Fibroblast of mammary gland (primary cell): ENCODE results near the gene ULBP1.
"Not testable (repeated sequence)": the region's sequence is repeated elsewhere in the genome, so short reads cannot be mapped to it uniquely, and the experiment has no call there.

ENCODE experiments used
- DNase-seq: peaks from one replicate; pipeline ENCODE4 v3.0.0-alpha.2; 2010; ENCODE audit warnings: low read depth
- H3K4me3 ChIP-seq: 2 replicates; pipeline ENCODE4 v1.5.1; 2011; ENCODE audit warnings: low read depth, mild to moderate bottlenecking, low read length, moderate library complexity; ENCODE audit not compliant: control insufficient read depth
- TF ChIP-seq, protein P1 (sequence below): conservative IDR thresholded peaks from 2 replicates; pipeline ENCODE4 v1.5.1; 2011; ENCODE audit warnings: low read depth, low read length, inconsistent platforms; ENCODE audit not compliant: control insufficient read depth, insufficient read depth

ULBP1 gene

GRCh38 chr6:149939909-149940671, 23.7 kb upstream of the ULBP1 start:
- H3K4me3 ChIP-seq = no peak overlapping the region
- TF ChIP-seq, protein P1, sequence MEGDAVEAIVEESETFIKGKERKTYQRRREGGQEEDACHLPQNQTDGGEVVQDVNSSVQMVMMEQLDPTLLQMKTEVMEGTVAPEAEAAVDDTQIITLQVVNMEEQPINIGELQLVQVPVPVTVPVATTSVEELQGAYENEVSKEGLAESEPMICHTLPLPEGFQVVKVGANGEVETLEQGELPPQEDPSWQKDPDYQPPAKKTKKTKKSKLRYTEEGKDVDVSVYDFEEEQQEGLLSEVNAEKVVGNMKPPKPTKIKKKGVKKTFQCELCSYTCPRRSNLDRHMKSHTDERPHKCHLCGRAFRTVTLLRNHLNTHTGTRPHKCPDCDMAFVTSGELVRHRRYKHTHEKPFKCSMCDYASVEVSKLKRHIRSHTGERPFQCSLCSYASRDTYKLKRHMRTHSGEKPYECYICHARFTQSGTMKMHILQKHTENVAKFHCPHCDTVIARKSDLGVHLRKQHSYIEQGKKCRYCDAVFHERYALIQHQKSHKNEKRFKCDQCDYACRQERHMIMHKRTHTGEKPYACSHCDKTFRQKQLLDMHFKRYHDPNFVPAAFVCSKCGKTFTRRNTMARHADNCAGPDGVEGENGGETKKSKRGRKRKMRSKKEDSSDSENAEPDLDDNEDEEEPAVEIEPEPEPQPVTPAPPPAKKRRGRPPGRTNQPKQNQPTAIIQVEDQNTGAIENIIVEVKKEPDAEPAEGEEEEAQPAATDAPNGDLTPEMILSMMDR = no peak
- peak; percentile 37 for DNase-seq

DNA sequence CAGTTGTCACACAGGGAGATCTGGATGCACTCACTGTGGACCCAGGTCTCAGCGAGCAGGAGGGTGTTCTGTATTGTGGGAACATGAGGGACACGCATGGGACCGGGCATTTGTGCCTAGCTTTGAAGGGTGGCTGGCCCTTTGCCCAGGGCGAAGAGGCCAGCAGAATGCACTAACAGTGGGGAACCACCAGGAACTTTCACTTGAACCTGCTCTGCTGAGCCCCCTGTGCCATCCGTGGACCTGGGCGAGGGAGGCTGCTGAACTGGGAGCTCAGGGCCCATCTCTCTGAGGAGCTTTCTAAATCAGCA, 23.1 kb upstream of the ULBP1 start:
- no peak for DNase-seq
- TF ChIP-seq, protein P1 = no peak
- H3K4me3 ChIP-seq = no peak overlapping the region

- H3K4me3 ChIP-seq = peak within 1 kb of the TSS; percentile 51
- peak; percentile 95 for DNase-seq
- TF ChIP-seq, protein P1 = no peak
Observed at GRCh38 chr6:149941583-149942460, 21.9 kb upstream of the ULBP1 start, which contains the start of gene ULBP2. Gene ULBP2 (plus strand): TSS chr6:149942014. CDS start chr6:149942073, 59 bp downstream.

DNA sequence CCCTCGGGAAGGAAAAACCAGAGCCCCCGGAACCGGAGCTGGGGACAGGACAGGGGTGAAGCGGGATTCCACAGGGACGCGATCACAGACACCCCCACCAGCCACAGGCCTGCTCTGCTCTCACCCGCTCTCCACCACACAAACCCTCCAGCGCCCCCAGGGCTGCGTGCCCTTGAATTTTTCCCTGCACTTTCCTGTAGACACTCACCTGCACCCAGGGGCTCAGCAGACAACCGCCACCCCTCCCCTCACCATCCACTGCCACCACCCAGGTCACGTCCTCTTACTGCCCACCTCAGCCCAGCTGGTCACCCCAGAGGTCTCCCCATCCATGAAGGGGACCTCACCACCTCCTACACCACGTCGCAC, 21.3 kb upstream of the ULBP1 start:
- H3K4me3 ChIP-seq = peak overlapping the region; percentile 51
- TF ChIP-seq, protein P1 = no peak
- DNase-seq = no peak

- DNase-seq, H3K4me3 ChIP-seq: not testable (repeated sequence)
Observed at GRCh38 chr6:149943321-149943720, 20.4 kb upstream of the ULBP1 start.

GRCh38 chr6:149945276-149945675, 18.5 kb upstream of the ULBP1 start:
- H3K4me3 ChIP-seq, DNase-seq: not testable (repeated sequence)

- not testable (repeated sequence) for H3K4me3 ChIP-seq, DNase-seq
Observed at GRCh38 chr6:149946631-149947030, 17.1 kb upstream of the ULBP1 start.

GRCh38 chr6:149947533-149947932, 16.2 kb upstream of the ULBP1 start:
- DNase-seq, H3K4me3 ChIP-seq: not testable (repeated sequence)

DNA sequence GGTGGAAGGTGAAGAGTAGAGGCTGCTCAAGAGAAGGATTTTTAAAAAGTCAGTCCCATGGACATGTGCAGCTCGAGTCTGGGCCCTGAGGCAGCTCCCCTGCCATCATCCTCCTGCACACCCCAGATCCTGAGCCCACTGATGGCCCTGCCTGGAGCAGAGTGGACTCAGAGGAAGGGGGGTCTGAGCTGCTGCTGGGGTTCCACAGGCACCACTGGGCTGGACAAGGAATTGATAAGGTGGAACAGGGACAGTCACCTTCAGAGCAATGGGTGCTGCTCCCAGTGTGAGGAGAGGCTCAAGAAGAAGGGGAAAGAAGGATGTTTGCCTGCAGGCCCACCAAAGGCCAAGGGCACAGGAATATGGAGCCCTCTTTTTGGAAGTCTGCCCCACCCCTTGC, 15.7 kb upstream of the ULBP1 start:
- TF ChIP-seq, protein P1 = no peak
- no peak for DNase-seq
- no peak overlapping the region for H3K4me3 ChIP-seq
